Parathyroid adenoma (tissue), 2 donors: ENCODE data around the gene PSMC5.
A peak's percentile ranks its signal among the peaks of the same experiment; 100 is the strongest.
"Not testable (repeated sequence)": the region's sequence is repeated elsewhere in the genome, so short reads cannot be mapped to it uniquely, and the experiment has no call there.

ENCODE experiments used
- H2AFZ ChIP-seq: fragments of 300-600 bp; sonication (generic); one replicate; pipeline ENCODE4 v1.7.0; 2017; ENCODE audit warnings: antibody characterized with exemption, mild to moderate bottlenecking
- H3K27ac ChIP-seq: fragments of 300-600 bp; sonication (generic); one replicate; pipeline ENCODE4 v1.7.0; 2017
- H3K27me3 ChIP-seq: fragments of 300-600 bp; sonication (generic); one replicate; pipeline ENCODE4 v1.7.0; 2017; ENCODE audit warnings: low read length; ENCODE audit not compliant: control insufficient read depth, insufficient read depth
- H3K36me3 ChIP-seq: fragments of 300-600 bp; sonication (generic); one replicate; pipeline ENCODE4 v1.7.0; 2017; ENCODE audit warnings: low read length; ENCODE audit not compliant: control insufficient read depth, insufficient read depth
- H3K4me1 ChIP-seq: fragments of 300-600 bp; sonication (generic); one replicate; pipeline ENCODE4 v1.7.0; 2017; ENCODE audit warnings: control low read depth
- H3K4me2 ChIP-seq: fragments of 300-600 bp; sonication (generic); one replicate; pipeline ENCODE4 v1.7.0; 2017; ENCODE audit warnings: low read length
- H3K4me3 ChIP-seq: fragments of 300-600 bp; sonication (generic); one replicate; pipeline ENCODE4 v1.7.0; 2017; ENCODE audit warnings: low read depth, low read length
- H3K79me2 ChIP-seq: fragments of 300-600 bp; sonication (generic); one replicate; pipeline ENCODE4 v1.7.0; 2017; ENCODE audit warnings: control low read depth
- H3K9ac ChIP-seq: fragments of 300-600 bp; sonication (generic); one replicate; pipeline ENCODE4 v1.7.0; 2017; ENCODE audit warnings: mild to moderate bottlenecking
- H3K9me3 ChIP-seq: fragments of 300-600 bp; sonication (generic); one replicate; pipeline ENCODE4 v1.7.0; 2017; ENCODE audit warnings: low read length; ENCODE audit not compliant: control insufficient read depth
- TF ChIP-seq, protein P1 (sequence below): fragments of 300-600 bp; sonication (generic); IDR thresholded peaks from one replicate; pipeline ENCODE4 v1.7.0; 2017; ENCODE audit warnings: antibody characterized with exemption, mild to moderate bottlenecking
- donor health status: primary hyperparathyroidism.

Gene PSMC5

DNA sequence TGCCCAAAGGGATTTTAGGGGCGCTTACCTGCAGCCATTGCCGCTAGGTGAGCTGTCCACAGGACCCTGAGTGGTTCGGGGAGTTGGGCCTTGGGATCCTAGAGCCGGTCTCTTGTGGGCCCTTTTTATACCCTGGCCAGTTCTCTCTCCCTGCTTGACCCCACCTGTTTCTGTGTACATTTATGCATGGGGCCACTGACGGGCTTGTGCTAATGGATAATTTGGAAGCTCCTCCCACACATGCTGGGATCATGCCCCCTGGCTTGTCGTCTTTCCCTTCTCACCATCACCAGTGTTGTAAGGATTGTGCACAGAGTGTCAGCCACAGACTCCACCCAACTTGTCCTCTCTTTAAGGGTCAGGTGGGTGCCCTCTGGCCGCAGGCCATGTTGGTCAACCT is 46.3 kb downstream of the PSMC5 start, which contains the start of gene CSH2:
TSS of gene CSH2 (minus strand) at position 101 of the 400 bp plus-strand sequence. CDS start at position 38, 63 bp downstream.
- H3K27ac ChIP-seq, H3K4me2 ChIP-seq, H3K4me1 ChIP-seq, H3K4me3 ChIP-seq, H3K79me2 ChIP-seq, H3K36me3 ChIP-seq, H2AFZ ChIP-seq, H3K9me3 ChIP-seq, H3K27me3 ChIP-seq, H3K9ac ChIP-seq: not testable (repeated sequence)

DNA sequence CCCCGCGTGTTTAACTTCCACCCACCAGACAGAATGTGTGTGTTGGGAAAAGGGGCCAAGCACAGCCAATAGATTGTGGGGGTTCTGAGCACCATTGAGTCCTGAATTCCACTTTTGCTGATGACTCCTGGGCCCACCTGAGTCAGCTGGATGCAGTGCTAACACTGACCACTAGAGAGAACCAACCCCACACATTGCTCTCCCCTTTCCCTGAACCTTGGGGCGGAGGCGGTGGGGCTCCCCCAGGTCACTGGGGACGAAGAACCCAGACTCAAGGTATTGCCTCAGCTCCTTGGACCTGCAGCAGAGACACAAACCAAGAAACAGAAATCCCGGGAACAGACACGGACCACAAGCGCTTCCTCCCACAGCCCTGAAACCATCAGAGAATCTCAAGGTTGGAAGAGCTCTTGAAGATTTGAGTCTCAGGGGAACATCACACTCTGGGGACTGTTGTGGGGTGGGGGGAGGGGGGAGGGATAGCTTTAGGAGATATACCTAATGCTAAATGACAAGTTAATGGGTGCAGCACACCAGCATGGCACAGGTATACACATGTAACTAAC is 46.9 kb downstream of the PSMC5 start:
- H2AFZ ChIP-seq, H3K79me2 ChIP-seq, H3K27me3 ChIP-seq, H3K27ac ChIP-seq, H3K4me1 ChIP-seq, H3K4me2 ChIP-seq, H3K9ac ChIP-seq, H3K9me3 ChIP-seq, H3K36me3 ChIP-seq, H3K4me3 ChIP-seq: not testable (repeated sequence)

DNA sequence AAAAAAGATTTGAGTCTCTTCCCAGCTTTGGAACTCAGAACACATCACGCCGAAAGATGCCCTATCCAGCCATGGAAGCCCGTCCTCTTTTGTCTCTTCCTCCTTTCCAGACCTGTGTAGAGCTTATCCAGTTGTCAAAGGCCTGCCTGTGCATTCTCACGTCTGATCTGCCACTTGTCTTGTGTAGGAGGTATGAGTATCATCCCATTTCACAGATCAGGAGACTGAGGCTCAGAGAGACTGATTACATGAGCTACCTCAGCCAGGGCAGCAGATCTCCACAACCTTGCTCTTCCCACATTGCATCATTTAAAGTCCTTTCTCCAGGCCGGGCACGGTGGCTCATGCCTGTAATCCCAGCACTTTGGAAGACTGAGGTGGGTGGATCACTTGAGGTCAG is 47.5 kb downstream of the PSMC5 start:
- H3K36me3 ChIP-seq, H3K4me2 ChIP-seq, H3K4me3 ChIP-seq, H3K9ac ChIP-seq, H3K27me3 ChIP-seq, H3K79me2 ChIP-seq, H3K9me3 ChIP-seq, H3K4me1 ChIP-seq, H2AFZ ChIP-seq, H3K27ac ChIP-seq: not testable (repeated sequence)

DNA sequence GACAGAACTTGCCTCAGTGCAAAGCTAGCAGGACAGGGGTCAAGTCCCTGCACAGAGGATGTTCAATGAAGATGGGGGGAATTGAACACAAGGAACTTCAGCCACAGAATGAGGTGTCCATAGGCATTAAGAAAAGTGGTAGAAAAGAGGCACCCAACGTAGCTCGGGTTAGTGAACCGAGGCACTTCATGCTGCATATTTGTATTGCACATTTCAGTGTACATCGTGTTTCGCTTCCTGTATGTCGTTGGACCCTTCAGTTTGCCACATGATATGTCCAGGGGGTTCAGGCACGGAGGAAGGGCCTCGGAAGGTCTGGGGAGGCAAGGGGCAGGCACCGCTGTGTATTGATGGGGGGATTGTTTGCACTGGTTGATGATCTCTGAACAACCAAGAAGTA is 51.2 kb downstream of the PSMC5 start:
- H3K36me3 ChIP-seq, H3K9me3 ChIP-seq, H3K27me3 ChIP-seq, H2AFZ ChIP-seq, H3K4me2 ChIP-seq, H3K4me3 ChIP-seq, H3K4me1 ChIP-seq, H3K27ac ChIP-seq, H3K9ac ChIP-seq, H3K79me2 ChIP-seq: not testable (repeated sequence)

DNA sequence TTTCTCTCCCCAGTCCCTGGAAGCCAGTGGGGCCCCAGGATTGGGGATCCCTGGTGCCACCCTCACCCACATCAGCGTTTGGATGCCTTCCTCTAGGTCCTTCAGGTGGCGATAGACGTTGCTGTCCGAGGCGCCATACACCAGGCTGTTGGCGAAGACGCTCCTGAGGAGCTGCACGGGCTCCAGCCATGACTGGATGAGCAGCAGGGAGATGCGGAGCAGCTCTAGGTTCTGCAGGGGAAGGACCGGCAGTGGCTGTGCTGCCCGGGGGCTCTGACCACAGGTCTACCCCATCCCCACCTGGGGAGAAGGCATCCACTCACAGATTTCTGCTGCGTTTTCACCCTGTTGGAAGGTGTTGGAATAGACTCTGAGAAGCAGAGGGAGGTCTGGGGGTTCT is 53.5 kb downstream of the PSMC5 start:
- H3K27ac ChIP-seq = no peak overlapping the region
- no peaks in the 10 kb centered on the region for H3K27me3 ChIP-seq
- no peaks in the 10 kb centered on the region for H3K9me3 ChIP-seq
- H2AFZ ChIP-seq = no peak overlapping the region
- no peaks in the 10 kb centered on the region for H3K36me3 ChIP-seq
- no peak overlapping the region for H3K4me3 ChIP-seq
- no peak overlapping the region for H3K4me2 ChIP-seq
- H3K9ac ChIP-seq = no peak overlapping the region
- H3K79me2 ChIP-seq = no peaks in the 10 kb centered on the region
- H3K4me1 ChIP-seq = no peaks in the 10 kb centered on the region
- TF ChIP-seq, protein P1, sequence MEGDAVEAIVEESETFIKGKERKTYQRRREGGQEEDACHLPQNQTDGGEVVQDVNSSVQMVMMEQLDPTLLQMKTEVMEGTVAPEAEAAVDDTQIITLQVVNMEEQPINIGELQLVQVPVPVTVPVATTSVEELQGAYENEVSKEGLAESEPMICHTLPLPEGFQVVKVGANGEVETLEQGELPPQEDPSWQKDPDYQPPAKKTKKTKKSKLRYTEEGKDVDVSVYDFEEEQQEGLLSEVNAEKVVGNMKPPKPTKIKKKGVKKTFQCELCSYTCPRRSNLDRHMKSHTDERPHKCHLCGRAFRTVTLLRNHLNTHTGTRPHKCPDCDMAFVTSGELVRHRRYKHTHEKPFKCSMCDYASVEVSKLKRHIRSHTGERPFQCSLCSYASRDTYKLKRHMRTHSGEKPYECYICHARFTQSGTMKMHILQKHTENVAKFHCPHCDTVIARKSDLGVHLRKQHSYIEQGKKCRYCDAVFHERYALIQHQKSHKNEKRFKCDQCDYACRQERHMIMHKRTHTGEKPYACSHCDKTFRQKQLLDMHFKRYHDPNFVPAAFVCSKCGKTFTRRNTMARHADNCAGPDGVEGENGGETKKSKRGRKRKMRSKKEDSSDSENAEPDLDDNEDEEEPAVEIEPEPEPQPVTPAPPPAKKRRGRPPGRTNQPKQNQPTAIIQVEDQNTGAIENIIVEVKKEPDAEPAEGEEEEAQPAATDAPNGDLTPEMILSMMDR = no peak

DNA sequence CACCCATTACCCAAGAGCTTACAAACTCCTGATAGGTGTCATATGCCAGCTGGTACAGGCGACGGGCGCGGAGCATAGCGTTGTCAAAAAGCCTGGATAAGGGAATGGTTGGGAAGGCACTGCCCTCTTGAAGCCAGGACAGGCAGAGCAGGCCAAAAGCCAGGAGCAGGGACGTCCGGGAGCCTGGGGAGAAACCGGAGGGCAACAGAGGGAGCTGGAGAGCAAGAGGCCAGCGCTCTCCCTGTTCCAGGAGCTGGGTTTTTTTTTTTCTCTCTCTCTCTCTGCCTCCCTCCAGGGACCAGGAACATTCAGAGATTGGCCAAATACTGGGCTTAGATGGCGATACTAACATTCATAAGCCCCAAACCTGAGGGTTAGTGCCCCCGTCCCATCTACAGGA is 54.1 kb downstream of the PSMC5 start:
- not testable (repeated sequence) for H3K4me3 ChIP-seq, H3K36me3 ChIP-seq, H3K79me2 ChIP-seq, H3K4me1 ChIP-seq, H3K9ac ChIP-seq, H3K9me3 ChIP-seq, H3K27me3 ChIP-seq, H3K4me2 ChIP-seq, H3K27ac ChIP-seq
- H2AFZ ChIP-seq = peak overlapping the region; percentile 47
